ENCODE data around the gene EEIG1. TPM values are rescaled to one million over a fixed set of nuclear protein-coding genes. Genes with fewer than 3 reads are reported as not detected.

The EEIG1 gene
- total RNA-seq, 1 experiment from 2014 or later = 21.4 TPM

GRCh38 chr9:127974769-127975261 is 6.0 kb downstream of the EEIG1 start:
- no peak for DNase-seq (ENCODE audit: low spot score)

- no peak for DNase-seq (ENCODE audit: low spot score)
Measured at GRCh38 chr9:127974001-127974768, 6.6 kb downstream of the EEIG1 start.

DNA sequence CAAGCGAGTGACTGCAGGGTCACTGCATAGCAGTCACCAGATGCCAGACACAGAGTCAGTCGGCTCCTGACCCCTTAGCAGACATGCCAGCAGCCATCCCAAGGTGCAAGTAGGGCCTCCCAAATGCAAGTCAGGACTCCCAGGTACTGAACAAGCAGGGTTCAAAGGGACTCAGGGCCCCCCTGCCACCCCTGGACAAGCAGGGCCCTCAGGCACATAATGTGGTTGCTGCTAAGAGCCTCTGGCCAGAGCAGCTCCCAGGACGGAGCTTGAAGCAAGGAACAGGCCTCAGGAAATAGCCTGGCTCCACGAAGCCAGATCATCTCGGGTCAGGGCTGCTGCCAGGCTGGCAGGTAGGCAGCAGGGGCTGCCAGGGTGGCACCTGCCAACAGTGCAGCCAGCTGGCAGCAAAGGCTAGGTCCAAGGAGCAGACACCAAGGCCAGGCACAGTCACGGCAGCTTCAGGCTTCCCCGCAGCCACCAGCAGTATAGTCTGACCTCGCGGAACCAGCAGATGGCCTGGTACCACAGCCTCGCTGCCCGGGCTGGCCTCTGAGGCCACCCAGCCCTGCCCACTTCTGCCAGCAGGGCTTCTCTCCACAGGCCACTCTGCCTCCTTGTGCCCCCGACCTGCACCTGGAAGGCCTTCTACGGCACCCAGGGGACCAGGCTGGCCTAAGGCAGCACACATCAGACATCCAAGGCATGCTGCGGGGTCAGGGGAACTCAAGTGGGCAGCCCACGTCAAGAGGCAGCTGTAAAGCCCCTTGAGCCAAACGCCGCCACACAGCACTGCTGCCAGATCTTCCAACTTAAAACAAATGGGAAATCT is 7.4 kb downstream of the EEIG1 start:
- DNase-seq (ENCODE audit: low spot score) = no peak

- DNase-seq (ENCODE audit: low spot score) = no peak
Measured at GRCh38 chr9:127972236-127972871, 8.4 kb downstream of the EEIG1 start.

GRCh38 chr9:127971357-127972235 is 9.2 kb downstream of the EEIG1 start:
- peak; percentile 49 for DNase-seq (ENCODE audit: low spot score)

GRCh38 chr9:127970401-127971313 is 10.1 kb downstream of the EEIG1 start:
- DNase-seq (ENCODE audit: low spot score) = no peak

DNA sequence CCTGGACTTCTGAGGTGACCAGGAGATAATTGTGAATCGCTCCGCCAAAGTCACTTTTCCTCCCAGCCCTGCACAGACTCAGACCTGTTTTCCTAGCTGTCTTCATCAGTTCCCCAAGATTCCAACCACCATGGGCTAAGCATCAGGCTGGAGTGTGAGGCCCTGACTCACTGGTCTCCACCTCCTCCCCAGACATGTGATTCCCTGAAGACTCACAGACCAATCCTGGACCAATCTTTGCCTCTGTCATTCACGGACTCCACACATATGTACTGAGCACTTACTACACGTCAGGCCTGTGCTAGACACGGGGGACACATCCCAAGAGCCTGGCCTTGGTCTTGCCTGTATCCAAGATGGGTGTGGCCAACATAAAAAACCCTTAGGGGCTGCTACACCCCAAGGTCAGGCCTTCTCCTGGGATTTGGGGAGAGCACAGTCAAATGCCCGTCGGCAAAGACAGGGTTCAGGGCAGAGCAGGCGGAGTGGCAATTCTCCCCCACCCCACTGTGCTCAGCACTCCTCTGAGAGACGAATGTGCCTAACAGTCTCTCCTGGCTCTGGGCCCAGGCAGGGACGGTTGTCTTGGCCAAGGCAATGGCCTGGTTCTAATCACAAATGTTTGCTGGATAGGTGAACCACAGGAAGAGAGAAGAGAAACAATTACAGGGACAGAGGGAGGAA is 11.9 kb downstream of the EEIG1 start:
- DNase-seq (ENCODE audit: low spot score) = peak; percentile 93

GRCh38 chr9:127968042-127968441 is 12.7 kb downstream of the EEIG1 start:
- peak; percentile 96 for DNase-seq (ENCODE audit: low spot score)

DNA sequence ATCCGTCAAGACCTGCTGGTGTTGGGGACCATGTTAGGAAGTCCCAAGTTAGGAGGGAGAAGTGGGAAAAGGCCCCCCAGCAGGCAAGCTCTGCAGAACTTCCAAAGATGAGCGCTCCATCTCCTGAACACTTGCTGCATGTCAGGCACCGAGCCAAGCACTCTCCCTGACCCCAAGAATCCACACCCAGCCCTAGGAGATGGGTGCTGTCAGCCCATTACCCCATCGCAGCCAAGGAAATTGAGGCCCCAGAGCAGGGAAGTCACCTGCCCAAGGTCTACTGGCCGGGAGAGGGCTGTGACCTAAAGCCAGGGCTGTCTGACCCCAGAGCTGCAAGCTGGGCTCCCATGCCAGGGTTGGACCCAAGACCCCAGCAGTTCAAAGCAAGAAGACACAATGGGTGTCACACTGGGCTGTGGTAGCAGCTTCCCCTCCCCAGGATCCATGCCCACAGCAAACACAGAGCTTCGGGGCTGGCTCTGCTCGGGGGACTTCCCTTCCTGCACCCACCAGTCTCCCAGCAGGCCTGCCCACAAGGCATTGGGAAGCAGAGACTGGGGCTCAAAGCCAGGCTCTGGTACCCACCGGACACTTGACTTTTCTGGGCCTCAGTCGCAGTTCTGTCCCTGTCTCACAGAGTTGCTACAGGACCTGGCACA is 13.5 kb downstream of the EEIG1 start:
- no peak for DNase-seq (ENCODE audit: low spot score)

DNA sequence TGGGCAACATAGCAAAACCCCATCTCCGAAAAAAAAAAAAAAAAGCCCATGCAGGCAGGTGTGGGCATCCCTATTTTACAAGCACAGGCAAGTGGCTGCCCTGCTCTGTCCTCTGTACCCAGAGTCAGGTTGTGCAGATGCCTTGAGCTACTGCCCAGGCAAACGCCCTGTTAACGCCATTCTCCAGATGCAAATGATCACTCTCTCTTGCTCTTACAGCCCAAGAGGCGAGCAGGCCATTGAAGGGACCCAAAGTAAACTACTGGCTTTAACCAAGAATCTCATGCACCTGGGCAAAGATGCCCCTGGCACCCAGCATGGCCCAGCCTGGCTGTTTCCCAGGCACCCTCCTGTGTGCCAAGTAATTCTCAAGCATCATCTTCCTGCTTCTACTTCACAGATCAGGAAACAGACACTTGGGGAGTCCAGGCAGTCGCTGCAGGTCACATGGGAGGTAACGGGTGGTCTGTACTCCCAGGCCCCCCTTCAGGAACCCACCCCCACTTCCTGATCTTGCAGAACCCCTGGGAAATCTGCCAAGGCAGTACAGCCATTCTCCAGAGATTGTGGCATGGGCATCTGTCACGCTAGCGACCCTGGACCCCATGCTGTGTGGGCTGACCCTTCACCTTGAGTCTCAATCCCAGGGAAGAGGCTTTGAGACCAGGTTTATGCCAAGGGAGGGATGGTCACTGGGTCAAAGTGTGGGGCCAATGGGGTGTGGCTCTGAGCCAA is 14.2 kb downstream of the EEIG1 start:
- DNase-seq (ENCODE audit: low spot score) = peak; percentile 51

DNA sequence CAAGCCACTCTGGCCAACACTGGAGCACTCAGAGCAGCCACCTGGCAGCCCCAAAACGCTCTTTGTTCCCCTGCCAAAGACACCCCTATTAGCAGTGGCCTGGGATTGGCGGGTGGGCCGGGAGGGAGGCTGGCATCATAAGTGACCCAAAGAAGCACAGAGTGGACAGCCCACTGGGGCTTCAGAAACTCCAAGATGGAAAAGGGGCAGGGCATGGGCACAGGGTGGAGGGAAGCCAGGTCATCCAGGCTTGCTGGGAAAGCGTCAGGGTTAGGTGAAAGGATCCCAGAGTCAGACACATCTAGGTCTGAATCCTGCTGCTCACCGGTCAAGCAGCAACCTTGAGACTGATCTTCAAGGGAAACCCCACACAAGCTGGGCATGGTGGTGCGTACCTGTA is 14.8 kb downstream of the EEIG1 start:
- no peak for DNase-seq (ENCODE audit: low spot score)

DNA sequence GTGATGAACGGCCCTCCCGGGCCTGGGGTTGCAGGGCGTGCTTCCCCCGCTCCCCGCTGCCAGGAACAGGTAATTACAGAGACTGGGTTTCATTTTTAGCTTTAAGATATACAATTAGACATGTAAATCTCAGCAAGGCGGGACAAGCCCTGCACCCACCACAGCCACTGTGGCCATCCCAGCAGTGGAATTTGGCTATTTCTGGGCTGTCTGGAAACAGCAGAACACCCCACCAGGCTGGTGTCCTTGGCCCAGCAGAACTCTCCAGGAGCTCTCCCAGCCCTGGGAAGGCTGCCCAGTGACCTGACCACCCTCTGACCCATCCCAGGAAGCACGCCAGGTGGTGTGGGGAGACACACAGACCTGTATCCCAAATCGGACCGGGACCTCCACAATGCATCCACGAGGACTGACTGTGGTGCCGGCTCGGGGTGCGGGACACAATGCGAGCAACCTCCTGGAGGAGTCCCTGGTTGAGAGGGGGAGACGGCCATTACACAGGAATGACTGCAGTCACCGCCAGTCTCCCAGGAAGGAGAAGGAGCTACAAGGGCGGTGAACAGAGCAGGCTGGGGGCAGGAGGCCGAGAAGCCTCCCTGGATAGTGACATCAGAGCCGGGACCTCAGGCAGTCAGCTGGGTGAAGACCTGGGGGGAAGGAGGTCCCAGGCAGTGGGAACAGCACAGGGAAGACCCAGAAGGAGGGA is 17.3 kb downstream of the EEIG1 start:
- peak; percentile 59 for DNase-seq (ENCODE audit: low spot score)

DNA sequence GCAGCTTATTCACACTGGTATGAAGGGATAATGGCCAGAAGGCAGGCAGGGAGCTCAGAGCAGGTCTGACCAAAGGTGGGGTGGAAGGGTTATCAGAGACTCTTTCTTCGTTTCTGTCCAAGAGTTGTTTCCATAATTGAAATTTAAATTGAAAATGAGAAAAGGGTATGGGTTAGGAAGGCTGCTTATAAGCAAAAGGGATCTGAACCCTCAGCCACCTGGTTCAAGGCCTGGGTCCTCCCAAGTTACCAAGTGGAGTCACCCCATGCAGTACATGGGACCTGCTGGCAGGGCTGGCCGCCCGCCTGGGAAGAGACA is 17.8 kb downstream of the EEIG1 start:
- DNase-seq (ENCODE audit: low spot score) = no peak

DNA sequence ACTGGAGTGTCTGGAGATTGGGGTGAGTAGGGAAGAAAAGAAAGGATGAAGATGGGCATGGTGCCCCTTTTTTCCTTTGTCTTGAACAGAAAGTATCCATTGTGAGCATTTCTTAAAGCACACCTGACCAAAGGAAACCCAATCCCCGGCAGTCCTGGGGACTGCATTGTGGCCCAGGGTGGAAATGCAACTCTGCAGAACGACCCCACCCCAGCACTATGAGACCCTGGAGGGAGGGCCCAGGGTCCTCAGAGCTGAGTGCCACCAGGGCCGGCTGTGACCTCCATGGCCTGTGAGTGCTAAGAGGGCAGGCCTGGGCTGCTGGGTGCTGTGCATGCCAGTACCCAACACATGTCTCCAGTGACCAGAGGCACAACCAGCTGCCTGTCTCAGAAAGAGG is 18.5 kb downstream of the EEIG1 start:
- no peak for DNase-seq (ENCODE audit: low spot score)

- no peak for DNase-seq (ENCODE audit: low spot score)
Measured at GRCh38 chr9:127961613-127962155, 19.1 kb downstream of the EEIG1 start.

DNA sequence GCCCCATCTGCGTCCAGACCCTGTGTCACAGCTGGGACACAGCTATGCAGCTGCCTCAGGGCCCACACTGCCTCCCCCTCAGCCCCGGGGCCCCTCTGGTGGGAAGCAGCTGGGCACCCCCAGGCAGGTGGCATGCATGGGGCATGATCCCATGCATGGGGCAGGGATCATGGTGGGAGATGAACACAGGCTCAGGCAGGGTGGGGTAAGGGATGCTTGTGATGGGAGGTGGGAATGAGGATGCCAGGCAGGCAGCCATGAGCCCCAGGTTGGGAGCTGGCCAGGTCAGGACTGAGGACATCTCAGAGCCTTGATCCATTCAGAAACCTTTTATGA is 19.7 kb downstream of the EEIG1 start:
- DNase-seq (ENCODE audit: low spot score) = no peak

DNA sequence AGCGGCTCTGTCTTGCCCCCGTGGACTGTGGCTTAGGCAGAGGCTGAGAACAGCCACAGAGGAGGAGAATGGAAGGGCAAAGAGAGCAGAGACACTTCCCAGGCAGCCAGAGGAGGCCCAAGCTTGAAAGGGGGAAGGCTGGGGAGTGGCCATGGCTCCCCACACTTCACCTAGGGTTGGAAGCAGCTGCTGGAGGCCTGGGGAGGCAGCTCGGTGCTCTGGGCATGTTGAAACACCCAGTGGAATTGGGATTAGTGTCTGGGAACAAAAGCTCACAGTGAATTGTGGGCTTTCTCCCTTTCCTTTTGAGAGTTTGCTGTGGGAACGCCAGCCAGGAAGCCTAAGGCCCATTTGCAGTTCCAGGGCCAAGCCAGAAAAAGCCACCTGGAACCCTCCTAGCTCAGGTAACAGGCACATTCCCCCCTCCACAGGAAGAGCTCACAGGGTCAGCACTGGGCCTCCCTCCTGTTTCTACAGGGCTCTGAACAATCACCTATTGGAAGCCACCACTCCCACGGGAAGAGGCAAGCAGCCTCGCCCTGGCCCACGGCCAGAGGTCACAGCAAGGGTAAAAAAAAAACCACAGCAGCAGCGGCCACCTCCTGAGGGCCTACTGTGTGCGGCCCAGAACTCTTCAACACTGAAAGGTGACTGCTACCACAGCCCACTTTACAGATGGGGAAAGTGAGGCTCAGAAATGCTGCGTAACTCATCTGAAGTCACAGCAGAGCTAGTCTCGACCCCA is 20.2 kb downstream of the EEIG1 start:
- no peak for DNase-seq (ENCODE audit: low spot score)

All from A172 (cell line).